Muscle of leg (tissue), 11 donors: ENCODE data around the gene GNPDA2. TPM values are rescaled to one million over a fixed set of nuclear protein-coding genes. Genes with fewer than 3 reads are reported as not detected.

ENCODE experiments used
- DNase-seq: peaks from one replicate; pipeline ENCODE4 v3.0.0; 2013
- H3K27ac ChIP-seq: one replicate; pipeline ENCODE4 v1.5.1; 2013; ENCODE audit warnings: mild to moderate bottlenecking, low read length, control low read depth
- H3K27me3 ChIP-seq: one replicate; pipeline ENCODE4 v1.6.1; 2013; ENCODE audit warnings: low read length; ENCODE audit not compliant: control insufficient read depth, insufficient read depth
- H3K36me3 ChIP-seq: one replicate; pipeline ENCODE4 v1.6.1; 2013; ENCODE audit warnings: low read length; ENCODE audit not compliant: control insufficient read depth, insufficient read depth
- H3K4me1 ChIP-seq: one replicate; pipeline ENCODE4 v1.6.1; 2013; ENCODE audit warnings: low read length; ENCODE audit not compliant: control insufficient read depth, insufficient read depth
- H3K4me3 ChIP-seq: one replicate; pipeline ENCODE4 v1.5.1; 2013; ENCODE audit warnings: low read length, control low read depth
- H3K9me3 ChIP-seq: replicated peaks from 2 replicates; pipeline ENCODE4 v1.6.1; 2013; ENCODE audit warnings: low read depth, low read length; ENCODE audit not compliant: control insufficient read depth
- WGBS: methylation state at CpG from one replicate; pipeline ENCODE4 v1.1.5; 2013; ENCODE audit warnings: missing lambda C conversion rate; ENCODE audit not compliant: insufficient coverage; 5-methylcytosine and 5-hydroxymethylcytosine counted together
- polyA plus RNA-seq, 8 donors: library from polyadenylated mRNA; unstranded; fragments of 120-200 nt; gene quantifications; one replicate each; pipeline versions ENCODE4 v1.2.1 to v1.2.3, GENCODE V29; 2013; ENCODE audit warnings: inconsistent platforms in 1 of 8, low replicate concordance in 1 of 8; ENCODE audit not compliant: insufficient read length in 8 of 8, insufficient read depth in 1 of 8
- total RNA-seq: library from RNA; stranded (reverse); fragments of 120-200 nt; gene quantifications from one replicate; pipeline ENCODE4 v1.2.4, GENCODE V29; 2013

GNPDA2 gene
- total and polyA plus RNA-seq, 9 donors = 15.6 to 21.6 (median 17.2) TPM

DNA sequence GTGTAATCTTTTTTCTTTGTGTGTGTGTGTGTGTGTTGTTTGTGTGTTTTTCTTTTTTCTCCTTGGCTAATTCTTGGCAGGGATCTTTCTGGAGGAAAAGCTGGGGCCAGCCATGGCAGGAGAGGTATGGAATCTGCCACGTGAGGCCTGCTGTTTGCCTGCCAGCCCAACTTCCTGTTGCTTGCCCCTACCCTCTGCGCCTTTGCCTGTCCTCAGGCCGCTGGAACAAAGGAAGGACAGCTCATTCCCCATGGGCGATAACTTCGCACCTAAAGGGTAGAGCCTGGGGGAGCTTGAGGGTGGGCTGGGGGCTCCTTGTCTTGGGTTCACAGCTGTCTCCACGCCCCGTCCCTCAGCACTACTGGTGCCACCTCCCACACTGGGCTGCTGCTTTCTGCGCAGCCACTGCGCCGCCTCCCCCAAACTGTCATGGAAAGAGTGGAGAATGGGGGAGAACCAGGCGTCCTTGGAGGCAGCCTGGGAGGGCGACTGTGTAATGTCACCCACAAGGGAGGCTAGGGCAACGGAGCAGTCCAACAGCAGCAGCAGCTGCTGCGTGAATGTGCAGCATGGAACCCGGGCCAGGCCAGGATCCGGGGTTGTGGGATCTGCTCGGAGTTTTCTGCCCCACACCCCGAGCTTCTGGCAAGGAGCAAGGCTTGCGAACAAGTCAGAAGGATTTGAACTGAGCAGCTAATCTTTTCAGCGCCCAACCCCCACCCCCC, 62.7 kb downstream of the GNPDA2 start:
- H3K27ac ChIP-seq = no peak overlapping the region
- H3K9me3 ChIP-seq = no peaks in the 10 kb centered on the region
- no peaks in the 10 kb centered on the region for H3K4me1 ChIP-seq
- WGBS = 80% methylated on average over 10 of the region's 20 CpGs
- DNase-seq = no peak
- no peaks in the 10 kb centered on the region for H3K36me3 ChIP-seq
- no peak overlapping the region for H3K4me3 ChIP-seq
- H3K27me3 ChIP-seq = no peaks in the 10 kb centered on the region

DNA sequence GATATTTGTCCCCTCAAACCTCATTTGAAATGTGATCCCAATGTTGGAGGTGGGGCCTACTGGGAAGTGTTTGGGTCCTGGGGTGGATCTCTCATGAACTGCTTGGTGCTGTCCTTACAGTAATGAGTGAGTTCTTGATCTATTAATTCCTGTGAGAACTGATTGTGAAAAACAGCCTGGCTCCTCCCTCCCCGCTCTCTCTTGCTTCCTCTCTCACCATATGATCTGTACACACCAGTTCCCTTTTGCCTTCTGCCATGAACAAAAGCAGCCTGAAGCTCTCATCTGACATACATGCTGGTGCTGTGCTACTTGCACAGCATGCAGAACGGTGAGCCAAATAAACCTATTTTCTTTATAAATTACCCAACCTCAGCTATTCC, 63.7 kb downstream of the GNPDA2 start:
- Histone ChIP-seq H3K9me3 (no peaks in the 10 kb centered on the region), H3K4me1 (no peaks in the 10 kb centered on the region), H3K27ac (no peak overlapping the region), H3K36me3 (no peaks in the 10 kb centered on the region), H3K27me3 (no peaks in the 10 kb centered on the region), H3K4me3 (no peak overlapping the region)
- 0% methylated on average over 1 of the region's 2 CpGs for WGBS
- DNase-seq = peak; percentile 4

DNA sequence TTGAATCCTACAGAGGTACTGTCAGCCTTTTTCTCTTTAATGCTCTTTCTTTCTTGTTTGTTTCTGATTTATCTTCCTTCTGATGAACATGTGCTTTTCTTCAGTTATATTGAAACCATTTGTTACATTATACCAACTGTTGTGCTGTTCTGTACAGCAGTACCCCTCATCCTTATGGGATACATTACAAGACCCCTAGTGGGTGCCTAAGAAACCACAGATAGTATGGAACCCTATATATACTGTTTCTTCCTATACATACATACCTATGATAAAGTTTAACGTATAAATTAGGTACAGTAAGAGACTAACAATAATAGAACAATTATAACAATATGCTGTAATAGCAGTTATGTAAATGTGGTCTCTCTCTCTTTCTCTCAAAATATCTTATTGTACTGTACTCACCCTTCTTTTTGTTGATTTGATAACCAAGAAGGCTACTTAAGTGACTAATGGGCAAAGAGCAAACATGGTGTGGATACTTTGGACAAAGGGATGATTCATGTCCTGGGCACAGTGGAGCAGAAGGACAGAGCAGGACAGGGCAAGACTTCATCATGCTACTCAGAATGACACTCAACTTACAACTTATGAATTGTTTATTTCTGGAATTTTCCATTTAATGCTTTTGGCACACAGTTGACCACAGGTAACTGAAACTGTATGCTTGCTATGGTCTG, 64.3 kb downstream of the GNPDA2 start:
- H3K4me3 ChIP-seq = no peak overlapping the region
- no peak overlapping the region for H3K27ac ChIP-seq
- H3K9me3 ChIP-seq = no peaks in the 10 kb centered on the region
- no peaks in the 10 kb centered on the region for H3K36me3 ChIP-seq
- WGBS = no CpG with 5 or more reads among the region's 1 CpG
- no peaks in the 10 kb centered on the region for H3K27me3 ChIP-seq
- no peaks in the 10 kb centered on the region for H3K4me1 ChIP-seq
- DNase-seq = no peak

DNA sequence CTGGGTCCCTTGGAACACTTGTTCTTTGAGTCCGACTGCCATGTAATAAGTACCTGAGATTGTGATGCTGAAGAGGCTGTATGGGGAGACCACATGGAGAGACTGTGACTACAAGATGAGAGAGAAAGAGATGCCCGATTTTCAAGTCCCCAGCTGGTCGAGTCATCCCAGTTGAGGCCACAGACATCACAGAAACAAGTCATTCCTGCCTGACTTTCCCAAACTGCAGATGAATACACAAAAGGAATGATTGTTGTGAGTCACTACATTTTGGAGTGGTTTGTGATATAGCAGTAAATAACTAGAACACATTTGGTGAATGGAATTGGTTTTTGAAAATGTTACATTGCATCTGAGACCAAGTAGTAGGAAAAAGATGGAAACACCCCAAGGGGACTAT, 66.0 kb downstream of the GNPDA2 start:
- DNase-seq = no peak
- H3K4me3 ChIP-seq = no peak overlapping the region
- no peaks in the 10 kb centered on the region for H3K9me3 ChIP-seq
- H3K27me3 ChIP-seq = no peaks in the 10 kb centered on the region
- H3K4me1 ChIP-seq = no peaks in the 10 kb centered on the region
- no peaks in the 10 kb centered on the region for H3K36me3 ChIP-seq
- 0% methylated on average over 1 of the region's 3 CpGs for WGBS
- H3K27ac ChIP-seq = no peak overlapping the region

DNA sequence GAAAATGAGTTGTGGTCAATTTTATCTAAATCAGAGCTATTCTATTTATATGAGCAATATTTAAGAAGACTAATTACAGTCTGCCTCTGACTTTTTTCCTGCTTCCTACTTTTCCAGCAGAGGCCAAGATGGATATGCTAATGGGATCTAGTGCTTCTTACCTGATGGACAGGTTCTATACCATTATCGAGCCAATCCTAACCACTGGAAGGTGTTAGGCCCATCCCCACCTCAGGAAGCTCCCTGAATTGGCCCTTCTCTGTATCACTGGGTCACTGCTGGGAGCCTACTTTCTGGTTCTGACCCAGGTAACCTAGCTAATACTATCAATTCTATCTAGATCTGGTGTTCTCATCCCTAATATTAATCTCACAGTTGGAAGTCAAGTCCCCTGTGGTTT, 74.4 kb downstream of the GNPDA2 start:
- WGBS = 75% methylated on average over 1 of the region's 1 CpG
- H3K27ac ChIP-seq = no peak overlapping the region

More for the DNA sequence above, 74.4 kb downstream of the GNPDA2 start:
- H3K4me3 ChIP-seq = no peak overlapping the region
- H3K27me3 ChIP-seq = no peaks in the 10 kb centered on the region
- H3K4me1 ChIP-seq = no peaks in the 10 kb centered on the region
- H3K36me3 ChIP-seq = no peaks in the 10 kb centered on the region
- DNase-seq = no peak
- H3K9me3 ChIP-seq = no peaks in the 10 kb centered on the region

Other genes with a start within 250 kb of the GNPDA2 start
- gene YIPF7, start 74.9 kb downstream of the GNPDA2 start, total RNA-seq = 2.8 TPM
- gene YIPF7, start 74.9 kb downstream of the GNPDA2 start, polyA plus RNA-seq = 1 to 10 TPM; 1.4 to 3.7 (median 2.1) TPM
- 16.8 TPM for gene GUF1, start 48.1 kb downstream of the GNPDA2 start, total RNA-seq
- 10 to 100 TPM; 15.4 to 22.7 (median 18.7) TPM for gene GUF1, start 48.1 kb downstream of the GNPDA2 start, polyA plus RNA-seq